ENCODE results near the gene MLKL.

Gene MLKL

GRCh38 chr16:74721716-74722115 is 21.1 kb upstream of the MLKL start:
- H3K4me1 ChIP-seq (ENCODE audit: control insufficient read depth, insufficient read depth, low read length, poor library complexity, severe bottlenecking) = no peaks in the 10 kb centered on the region
- H3K9me3 ChIP-seq (ENCODE audit: control insufficient read depth, low read length) = no peaks in the 10 kb centered on the region
- no peak overlapping the region for H3K4me3 ChIP-seq (ENCODE audit: insufficient read depth, low read depth, low read length, poor library complexity, severe bottlenecking)
- no peak overlapping the region for H3K27ac ChIP-seq (ENCODE audit: insufficient read depth, low read length, poor library complexity, severe bottlenecking)
- no peaks in the 10 kb centered on the region for H3K27me3 ChIP-seq (replicated peaks; ENCODE audit: control insufficient read depth, insufficient read depth, low read length, poor library complexity, severe bottlenecking)
- DNase-seq = no peak
- H3K36me3 ChIP-seq (ENCODE audit: control insufficient read depth, insufficient read depth, low read length) = no peaks in the 10 kb centered on the region

DNA sequence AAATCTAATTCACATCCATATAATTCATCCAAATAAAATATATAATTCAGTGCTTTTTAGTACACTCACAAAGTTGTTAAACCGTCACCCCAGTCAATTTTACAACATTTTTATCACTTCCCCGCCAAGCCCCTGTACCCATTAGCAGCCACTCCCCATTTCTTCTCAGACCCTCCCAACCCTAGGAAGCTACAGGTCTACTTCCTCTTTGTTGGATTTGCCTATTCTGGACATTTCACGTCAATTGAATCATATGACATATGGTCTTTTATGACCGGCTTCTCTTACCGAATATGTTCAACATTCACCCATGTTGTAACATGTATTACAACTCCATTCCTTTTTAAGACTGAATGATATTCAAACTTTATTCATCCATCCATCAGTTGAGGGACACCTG is 19.9 kb upstream of the MLKL start:
- no peaks in the 10 kb centered on the region for H3K36me3 ChIP-seq (ENCODE audit: control insufficient read depth, insufficient read depth, low read length)
- H3K27me3 ChIP-seq (replicated peaks; ENCODE audit: control insufficient read depth, insufficient read depth, low read length, poor library complexity, severe bottlenecking) = no peaks in the 10 kb centered on the region
- H3K9me3 ChIP-seq (ENCODE audit: control insufficient read depth, low read length) = no peaks in the 10 kb centered on the region
- H3K4me3 ChIP-seq (ENCODE audit: insufficient read depth, low read depth, low read length, poor library complexity, severe bottlenecking) = no peak overlapping the region
- no peak overlapping the region for H3K27ac ChIP-seq (ENCODE audit: insufficient read depth, low read length, poor library complexity, severe bottlenecking)
- DNase-seq = no peak
- H3K4me1 ChIP-seq (ENCODE audit: control insufficient read depth, insufficient read depth, low read length, poor library complexity, severe bottlenecking) = no peaks in the 10 kb centered on the region

GRCh38 chr16:74718741-74719610 is 18.3 kb upstream of the MLKL start:
- no peaks in the 10 kb centered on the region for H3K27me3 ChIP-seq (replicated peaks; ENCODE audit: control insufficient read depth, insufficient read depth, low read length, poor library complexity, severe bottlenecking)
- H3K9me3 ChIP-seq (ENCODE audit: control insufficient read depth, low read length) = no peaks in the 10 kb centered on the region
- H3K4me3 ChIP-seq (ENCODE audit: insufficient read depth, low read depth, low read length, poor library complexity, severe bottlenecking) = no peak overlapping the region
- no peak overlapping the region for H3K27ac ChIP-seq (ENCODE audit: insufficient read depth, low read length, poor library complexity, severe bottlenecking)
- H3K36me3 ChIP-seq (ENCODE audit: control insufficient read depth, insufficient read depth, low read length) = no peaks in the 10 kb centered on the region
- DNase-seq = no peak
- H3K4me1 ChIP-seq (ENCODE audit: control insufficient read depth, insufficient read depth, low read length, poor library complexity, severe bottlenecking) = no peaks in the 10 kb centered on the region

DNA sequence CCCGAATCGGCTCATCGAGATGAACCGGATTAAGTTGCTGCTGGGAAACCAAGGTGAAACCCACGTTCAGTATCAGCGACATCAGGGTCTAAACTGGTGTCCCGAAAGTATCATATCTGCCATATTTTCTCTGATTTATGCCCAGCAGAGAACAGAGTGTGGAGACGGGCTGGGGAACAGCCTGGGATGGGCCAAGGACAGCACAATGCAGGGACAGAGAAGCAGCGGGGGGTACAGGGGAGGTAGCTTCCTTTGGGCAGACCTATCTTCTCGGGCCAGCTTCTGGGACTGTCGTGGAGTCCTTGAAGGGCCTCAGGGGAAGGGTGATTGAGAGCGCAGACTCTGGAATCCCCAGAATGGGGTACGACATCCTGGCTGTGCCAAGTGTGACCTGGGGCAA is 17.5 kb upstream of the MLKL start:
- H3K9me3 ChIP-seq (ENCODE audit: control insufficient read depth, low read length) = no peaks in the 10 kb centered on the region
- H3K4me3 ChIP-seq (ENCODE audit: insufficient read depth, low read depth, low read length, poor library complexity, severe bottlenecking) = no peak overlapping the region
- no peaks in the 10 kb centered on the region for H3K36me3 ChIP-seq (ENCODE audit: control insufficient read depth, insufficient read depth, low read length)
- no peak for DNase-seq
- H3K4me1 ChIP-seq (ENCODE audit: control insufficient read depth, insufficient read depth, low read length, poor library complexity, severe bottlenecking) = no peaks in the 10 kb centered on the region
- H3K27ac ChIP-seq (ENCODE audit: insufficient read depth, low read length, poor library complexity, severe bottlenecking) = no peak overlapping the region
- no peaks in the 10 kb centered on the region for H3K27me3 ChIP-seq (replicated peaks; ENCODE audit: control insufficient read depth, insufficient read depth, low read length, poor library complexity, severe bottlenecking)

DNA sequence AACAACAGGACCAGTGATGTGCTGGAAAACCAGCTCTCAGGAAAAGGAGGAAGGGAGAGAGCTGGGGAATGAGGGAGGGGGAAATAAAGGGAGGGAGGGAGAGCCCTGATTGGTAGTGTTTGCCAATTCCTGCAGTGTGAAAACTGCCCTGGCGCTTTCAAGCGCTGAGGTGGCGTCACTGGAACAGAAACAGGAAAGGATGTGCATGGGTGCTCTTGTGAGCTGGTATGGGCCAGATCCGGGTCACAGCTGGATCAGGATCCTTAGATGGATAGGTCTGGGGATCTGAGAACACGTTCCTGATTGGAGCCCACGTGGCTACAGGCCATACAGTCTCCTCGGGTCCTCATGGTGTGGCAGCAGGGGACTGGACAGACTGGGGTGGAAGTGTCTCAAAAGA is 16.7 kb upstream of the MLKL start:
- Histone ChIP-seq H3K4me3 (ENCODE audit: insufficient read depth, low read depth, low read length, poor library complexity, severe bottlenecking) (no peak overlapping the region), H3K9me3 (ENCODE audit: control insufficient read depth, low read length) (no peaks in the 10 kb centered on the region), H3K27me3 (replicated peaks; ENCODE audit: control insufficient read depth, insufficient read depth, low read length, poor library complexity, severe bottlenecking) (no peaks in the 10 kb centered on the region), H3K36me3 (ENCODE audit: control insufficient read depth, insufficient read depth, low read length) (no peaks in the 10 kb centered on the region), H3K27ac (ENCODE audit: insufficient read depth, low read length, poor library complexity, severe bottlenecking) (no peak overlapping the region), H3K4me1 (ENCODE audit: control insufficient read depth, insufficient read depth, low read length, poor library complexity, severe bottlenecking) (no peaks in the 10 kb centered on the region)
- DNase-seq = no peak

- Histone ChIP-seq H3K27ac (ENCODE audit: insufficient read depth, low read length, poor library complexity, severe bottlenecking) (no peak overlapping the region), H3K4me1 (ENCODE audit: control insufficient read depth, insufficient read depth, low read length, poor library complexity, severe bottlenecking) (no peaks in the 10 kb centered on the region), H3K9me3 (ENCODE audit: control insufficient read depth, low read length) (no peaks in the 10 kb centered on the region), H3K4me3 (ENCODE audit: insufficient read depth, low read depth, low read length, poor library complexity, severe bottlenecking) (no peak overlapping the region), H3K27me3 (replicated peaks; ENCODE audit: control insufficient read depth, insufficient read depth, low read length, poor library complexity, severe bottlenecking) (no peaks in the 10 kb centered on the region), H3K36me3 (ENCODE audit: control insufficient read depth, insufficient read depth, low read length) (no peaks in the 10 kb centered on the region)
- DNase-seq = no peak
These were observed 15.7 kb upstream of the MLKL start for GRCh38 chr16:74716355-74716754.

DNA sequence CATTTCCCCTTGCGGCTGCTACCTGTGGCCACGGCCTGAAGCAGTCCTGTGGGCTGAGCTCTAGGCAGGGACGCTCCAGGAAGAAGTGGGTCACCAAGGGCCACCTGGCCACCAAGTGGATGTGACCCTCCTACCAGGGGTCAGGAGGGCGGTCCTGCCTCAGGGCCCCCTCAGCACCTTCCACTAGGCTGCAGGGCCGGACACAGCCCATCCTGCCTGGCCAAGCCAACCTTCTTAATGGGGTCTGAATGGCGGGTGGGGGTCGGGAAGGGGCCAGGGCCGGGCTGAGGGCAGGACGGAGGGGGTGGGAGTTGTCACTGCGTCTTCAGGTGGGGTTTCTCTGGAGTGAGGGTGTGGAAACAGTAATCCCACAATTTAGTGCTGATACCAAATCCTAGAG is 13.2 kb upstream of the MLKL start:
- no peaks in the 10 kb centered on the region for H3K27me3 ChIP-seq (replicated peaks; ENCODE audit: control insufficient read depth, insufficient read depth, low read length, poor library complexity, severe bottlenecking)
- no peak for DNase-seq
- no peaks in the 10 kb centered on the region for H3K9me3 ChIP-seq (ENCODE audit: control insufficient read depth, low read length)
- no peak overlapping the region for H3K27ac ChIP-seq (ENCODE audit: insufficient read depth, low read length, poor library complexity, severe bottlenecking)
- no peak overlapping the region for H3K4me3 ChIP-seq (ENCODE audit: insufficient read depth, low read depth, low read length, poor library complexity, severe bottlenecking)
- no peaks in the 10 kb centered on the region for H3K36me3 ChIP-seq (ENCODE audit: control insufficient read depth, insufficient read depth, low read length)
- H3K4me1 ChIP-seq (ENCODE audit: control insufficient read depth, insufficient read depth, low read length, poor library complexity, severe bottlenecking) = no peaks in the 10 kb centered on the region

DNA sequence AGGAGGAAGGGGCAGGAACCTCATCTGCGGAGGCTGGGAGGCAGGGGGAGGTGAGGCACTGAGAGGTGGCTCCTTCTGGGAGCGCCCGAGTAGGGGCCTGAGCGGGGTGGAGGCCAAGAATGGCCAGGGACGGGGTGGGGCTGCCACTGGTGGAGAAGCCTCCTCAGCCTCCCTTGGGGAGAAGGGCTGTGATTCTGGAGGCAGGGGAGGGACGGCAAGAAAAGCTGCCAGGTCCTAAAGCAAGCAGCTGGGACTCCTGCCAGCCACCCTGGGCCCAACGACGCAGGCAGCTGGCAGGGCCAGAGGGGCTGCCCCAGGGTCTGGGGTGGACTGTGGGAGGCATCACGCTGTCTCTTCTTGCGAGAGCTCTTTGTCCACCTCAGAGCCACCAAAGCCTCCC is 12.7 kb upstream of the MLKL start:
- H3K4me3 ChIP-seq (ENCODE audit: insufficient read depth, low read depth, low read length, poor library complexity, severe bottlenecking) = no peak overlapping the region
- no peaks in the 10 kb centered on the region for H3K36me3 ChIP-seq (ENCODE audit: control insufficient read depth, insufficient read depth, low read length)
- no peaks in the 10 kb centered on the region for H3K27me3 ChIP-seq (replicated peaks; ENCODE audit: control insufficient read depth, insufficient read depth, low read length, poor library complexity, severe bottlenecking)
- no peak for DNase-seq
- H3K4me1 ChIP-seq (ENCODE audit: control insufficient read depth, insufficient read depth, low read length, poor library complexity, severe bottlenecking) = no peaks in the 10 kb centered on the region
- H3K27ac ChIP-seq (ENCODE audit: insufficient read depth, low read length, poor library complexity, severe bottlenecking) = no peak overlapping the region
- no peaks in the 10 kb centered on the region for H3K9me3 ChIP-seq (ENCODE audit: control insufficient read depth, low read length)

- no peak for DNase-seq
- Histone ChIP-seq H3K4me1 (ENCODE audit: control insufficient read depth, insufficient read depth, low read length, poor library complexity, severe bottlenecking) (no peaks in the 10 kb centered on the region), H3K9me3 (ENCODE audit: control insufficient read depth, low read length) (no peaks in the 10 kb centered on the region), H3K36me3 (ENCODE audit: control insufficient read depth, insufficient read depth, low read length) (no peaks in the 10 kb centered on the region), H3K4me3 (ENCODE audit: insufficient read depth, low read depth, low read length, poor library complexity, severe bottlenecking) (no peak overlapping the region), H3K27me3 (replicated peaks; ENCODE audit: control insufficient read depth, insufficient read depth, low read length, poor library complexity, severe bottlenecking) (no peaks in the 10 kb centered on the region), H3K27ac (ENCODE audit: insufficient read depth, low read length, poor library complexity, severe bottlenecking) (no peak overlapping the region)
These were observed 11.3 kb upstream of the MLKL start for GRCh38 chr16:74711938-74712337.

DNA sequence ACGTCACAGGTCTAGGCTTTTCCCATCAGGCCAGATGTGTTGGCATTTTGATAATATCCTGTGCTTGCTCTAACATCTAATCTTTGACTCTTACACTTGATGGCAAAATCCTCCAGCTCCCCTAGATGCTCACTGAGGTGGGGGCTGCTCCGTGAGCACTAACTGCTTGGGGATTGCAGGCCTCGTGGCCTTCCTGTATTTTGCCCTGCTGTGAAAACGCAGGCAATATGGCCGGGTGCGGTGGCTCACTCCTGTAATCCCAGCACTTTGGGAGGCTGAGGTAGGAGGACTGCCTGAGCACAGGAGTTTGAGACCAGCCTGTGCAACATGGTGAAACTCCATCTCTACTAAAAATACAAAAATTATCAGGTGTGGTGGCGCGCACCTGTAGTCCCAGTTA is 9.7 kb upstream of the MLKL start:
- H3K9me3 ChIP-seq (ENCODE audit: control insufficient read depth, low read length) = no peaks in the 10 kb centered on the region
- no peak overlapping the region for H3K4me3 ChIP-seq (ENCODE audit: insufficient read depth, low read depth, low read length, poor library complexity, severe bottlenecking)
- H3K27ac ChIP-seq (ENCODE audit: insufficient read depth, low read length, poor library complexity, severe bottlenecking) = no peak overlapping the region
- no peaks in the 10 kb centered on the region for H3K4me1 ChIP-seq (ENCODE audit: control insufficient read depth, insufficient read depth, low read length, poor library complexity, severe bottlenecking)
- no peak for DNase-seq
- no peaks in the 10 kb centered on the region for H3K36me3 ChIP-seq (ENCODE audit: control insufficient read depth, insufficient read depth, low read length)
- no peaks in the 10 kb centered on the region for H3K27me3 ChIP-seq (replicated peaks; ENCODE audit: control insufficient read depth, insufficient read depth, low read length, poor library complexity, severe bottlenecking)

All from effector memory CD4-positive, alpha-beta T cell (primary cell).